HEK293 (cell line): Measurements from ENCODE around the gene IDUA.

ENCODE experiments used
- KLF10 ChIP-seq: fragments of 450-650 bp; IDR thresholded peaks from 2 replicates; pipeline ENCODE4 v1.5.1; 2018; ENCODE audit warnings: missing biosample characterization, mild to moderate bottlenecking, missing genetic modification characterization
- KLF9 ChIP-seq: fragments of 450-650 bp; formaldehyde crosslinking; IDR thresholded peaks from 2 replicates; pipeline ENCODE4 v1.5.1; 2016; ENCODE audit warnings: missing biosample characterization, missing genetic modification characterization, low read depth
- OVOL3 ChIP-seq: fragments of 450-650 bp; formaldehyde crosslinking; IDR thresholded peaks from 2 replicates; pipeline ENCODE4 v1.5.1; 2016; ENCODE audit warnings: missing biosample characterization, missing genetic modification characterization
- ZNF10 ChIP-seq: fragments of 450-650 bp; formaldehyde crosslinking; IDR thresholded peaks from 2 replicates; pipeline ENCODE4 v1.5.1; 2017; ENCODE audit warnings: missing biosample characterization, missing genetic modification characterization
- ZNF133 ChIP-seq: fragments of 450-650 bp; formaldehyde crosslinking; IDR thresholded peaks from 2 replicates; pipeline ENCODE4 v1.5.1; 2016; ENCODE audit warnings: missing biosample characterization, missing genetic modification characterization
- ZNF140 ChIP-seq: fragments of 450-650 bp; formaldehyde crosslinking; IDR thresholded peaks from 2 replicates; pipeline ENCODE4 v1.5.1; 2016; ENCODE audit warnings: missing biosample characterization, missing genetic modification characterization
- TF ChIP-seq, protein P1 (sequence below): fragments of 450-650 bp; formaldehyde crosslinking; IDR thresholded peaks from 2 replicates; pipeline ENCODE4 v1.5.1; 2016; ENCODE audit warnings: missing biosample characterization, missing genetic modification characterization
- TF ChIP-seq, protein P2 (sequence below): sonication (generic); formaldehyde crosslinking; IDR thresholded peaks from 2 replicates; pipeline ENCODE4 v1.8.1; 2022; ENCODE audit warnings: mild to moderate bottlenecking, moderate library complexity, missing genetic modification reagents
- TF ChIP-seq, protein P3 (sequence below): fragments of 450-650 bp; formaldehyde crosslinking; IDR thresholded peaks from 2 replicates; pipeline ENCODE4 v1.5.1; 2016; ENCODE audit warnings: missing biosample characterization, missing genetic modification characterization, low read depth
- TF ChIP-seq, protein P4 (sequence below): fragments of 450-650 bp; formaldehyde crosslinking; IDR thresholded peaks from 2 replicates; pipeline ENCODE4 v1.5.1; 2016; ENCODE audit warnings: missing biosample characterization, missing genetic modification characterization

DNA sequence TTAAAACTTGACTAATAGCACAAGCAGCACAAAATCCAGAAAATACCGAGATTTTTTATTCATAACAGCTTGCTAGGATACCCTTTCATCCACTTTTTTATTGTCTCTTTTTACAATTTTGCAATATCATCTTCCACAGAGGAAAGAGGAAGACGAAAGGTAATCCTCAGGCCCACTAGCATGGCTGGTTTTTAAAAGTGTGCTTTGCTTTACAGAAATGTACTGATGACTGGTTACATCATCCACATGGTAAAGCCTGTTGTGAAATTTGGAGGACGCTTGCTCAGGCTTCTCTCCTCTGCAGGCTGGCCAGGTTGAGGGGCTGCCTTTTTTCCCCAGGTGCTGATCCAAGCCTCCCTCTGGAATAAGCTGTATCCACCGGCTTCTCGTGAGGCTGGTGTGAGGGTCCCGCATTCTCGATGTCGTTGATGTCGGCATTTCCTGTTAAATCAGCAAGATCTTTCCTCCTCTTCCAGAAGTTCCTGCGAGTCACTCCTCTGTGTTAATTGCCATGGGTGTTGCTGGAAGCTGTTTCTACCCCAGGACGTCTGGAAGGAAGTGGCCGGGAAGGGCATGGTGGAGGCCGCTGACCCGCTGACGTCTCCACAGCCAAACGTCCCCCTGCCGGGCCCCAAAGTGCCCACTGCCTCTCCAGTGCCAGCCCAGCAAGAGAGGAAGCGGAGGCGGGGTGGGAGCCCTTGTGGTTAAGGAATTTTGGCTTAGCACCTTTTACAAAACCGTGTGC lies 7.7 kb upstream of the IDUA start:
- TF ChIP-seq, protein P1, sequence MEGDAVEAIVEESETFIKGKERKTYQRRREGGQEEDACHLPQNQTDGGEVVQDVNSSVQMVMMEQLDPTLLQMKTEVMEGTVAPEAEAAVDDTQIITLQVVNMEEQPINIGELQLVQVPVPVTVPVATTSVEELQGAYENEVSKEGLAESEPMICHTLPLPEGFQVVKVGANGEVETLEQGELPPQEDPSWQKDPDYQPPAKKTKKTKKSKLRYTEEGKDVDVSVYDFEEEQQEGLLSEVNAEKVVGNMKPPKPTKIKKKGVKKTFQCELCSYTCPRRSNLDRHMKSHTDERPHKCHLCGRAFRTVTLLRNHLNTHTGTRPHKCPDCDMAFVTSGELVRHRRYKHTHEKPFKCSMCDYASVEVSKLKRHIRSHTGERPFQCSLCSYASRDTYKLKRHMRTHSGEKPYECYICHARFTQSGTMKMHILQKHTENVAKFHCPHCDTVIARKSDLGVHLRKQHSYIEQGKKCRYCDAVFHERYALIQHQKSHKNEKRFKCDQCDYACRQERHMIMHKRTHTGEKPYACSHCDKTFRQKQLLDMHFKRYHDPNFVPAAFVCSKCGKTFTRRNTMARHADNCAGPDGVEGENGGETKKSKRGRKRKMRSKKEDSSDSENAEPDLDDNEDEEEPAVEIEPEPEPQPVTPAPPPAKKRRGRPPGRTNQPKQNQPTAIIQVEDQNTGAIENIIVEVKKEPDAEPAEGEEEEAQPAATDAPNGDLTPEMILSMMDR (tag by site-specific recombination), result no peak
- TF ChIP-seq, protein P2, sequence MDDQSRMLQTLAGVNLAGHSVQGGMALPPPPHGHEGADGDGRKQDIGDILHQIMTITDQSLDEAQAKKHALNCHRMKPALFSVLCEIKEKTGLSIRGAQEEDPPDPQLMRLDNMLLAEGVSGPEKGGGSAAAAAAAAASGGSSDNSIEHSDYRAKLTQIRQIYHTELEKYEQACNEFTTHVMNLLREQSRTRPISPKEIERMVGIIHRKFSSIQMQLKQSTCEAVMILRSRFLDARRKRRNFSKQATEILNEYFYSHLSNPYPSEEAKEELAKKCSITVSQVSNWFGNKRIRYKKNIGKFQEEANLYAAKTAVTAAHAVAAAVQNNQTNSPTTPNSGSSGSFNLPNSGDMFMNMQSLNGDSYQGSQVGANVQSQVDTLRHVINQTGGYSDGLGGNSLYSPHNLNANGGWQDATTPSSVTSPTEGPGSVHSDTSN (CRISPR knock-in tag), result no peak
- TF ChIP-seq, protein P3, sequence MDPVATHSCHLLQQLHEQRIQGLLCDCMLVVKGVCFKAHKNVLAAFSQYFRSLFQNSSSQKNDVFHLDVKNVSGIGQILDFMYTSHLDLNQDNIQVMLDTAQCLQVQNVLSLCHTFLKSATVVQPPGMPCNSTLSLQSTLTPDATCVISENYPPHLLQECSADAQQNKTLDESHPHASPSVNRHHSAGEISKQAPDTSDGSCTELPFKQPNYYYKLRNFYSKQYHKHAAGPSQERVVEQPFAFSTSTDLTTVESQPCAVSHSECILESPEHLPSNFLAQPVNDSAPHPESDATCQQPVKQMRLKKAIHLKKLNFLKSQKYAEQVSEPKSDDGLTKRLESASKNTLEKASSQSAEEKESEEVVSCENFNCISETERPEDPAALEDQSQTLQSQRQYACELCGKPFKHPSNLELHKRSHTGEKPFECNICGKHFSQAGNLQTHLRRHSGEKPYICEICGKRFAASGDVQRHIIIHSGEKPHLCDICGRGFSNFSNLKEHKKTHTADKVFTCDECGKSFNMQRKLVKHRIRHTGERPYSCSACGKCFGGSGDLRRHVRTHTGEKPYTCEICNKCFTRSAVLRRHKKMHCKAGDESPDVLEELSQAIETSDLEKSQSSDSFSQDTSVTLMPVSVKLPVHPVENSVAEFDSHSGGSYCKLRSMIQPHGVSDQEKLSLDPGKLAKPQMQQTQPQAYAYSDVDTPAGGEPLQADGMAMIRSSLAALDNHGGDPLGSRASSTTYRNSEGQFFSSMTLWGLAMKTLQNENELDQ, result no peak
- TF ChIP-seq ZNF140 (no peak), ZNF133 (tag by site-specific recombination) (no peak), KLF10 (no peak), ZNF10 (tag by site-specific recombination) (no peak), KLF9 (tag by site-specific recombination) (no peak), OVOL3 (tag by site-specific recombination) (no peak)
- TF ChIP-seq, protein P4, sequence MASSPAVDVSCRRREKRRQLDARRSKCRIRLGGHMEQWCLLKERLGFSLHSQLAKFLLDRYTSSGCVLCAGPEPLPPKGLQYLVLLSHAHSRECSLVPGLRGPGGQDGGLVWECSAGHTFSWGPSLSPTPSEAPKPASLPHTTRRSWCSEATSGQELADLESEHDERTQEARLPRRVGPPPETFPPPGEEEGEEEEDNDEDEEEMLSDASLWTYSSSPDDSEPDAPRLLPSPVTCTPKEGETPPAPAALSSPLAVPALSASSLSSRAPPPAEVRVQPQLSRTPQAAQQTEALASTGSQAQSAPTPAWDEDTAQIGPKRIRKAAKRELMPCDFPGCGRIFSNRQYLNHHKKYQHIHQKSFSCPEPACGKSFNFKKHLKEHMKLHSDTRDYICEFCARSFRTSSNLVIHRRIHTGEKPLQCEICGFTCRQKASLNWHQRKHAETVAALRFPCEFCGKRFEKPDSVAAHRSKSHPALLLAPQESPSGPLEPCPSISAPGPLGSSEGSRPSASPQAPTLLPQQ (tag by site-specific recombination), result no peak
